ENCODE results near the gene RPP25L.

The RPP25L gene

GRCh38 chr9:34624475-34625185 is 12.7 kb upstream of the RPP25L start:
- no peak overlapping the region for H3K27ac ChIP-seq (ENCODE audit: insufficient read depth in 1 of 2, low read depth in 1 of 2, low read length in 2 of 2, poor library complexity in 1 of 2, severe bottlenecking in 2 of 2)
- WGBS (ENCODE audit: insufficient coverage) = 13% methylated on average over 36 of the region's 39 CpGs
- H3K9me3 ChIP-seq (ENCODE audit: control extremely low read depth in 1 of 5, control insufficient read depth in 4 of 5, insufficient read depth in 2 of 5, low read depth in 1 of 5, low read length in 4 of 5) = peaks cover 0 to 6% (median 0%) of the 10 kb centered on the region in 5 experiments
- no peak for DNase-seq
- H3K36me3 ChIP-seq (ENCODE audit: control insufficient read depth in 4 of 4, insufficient read depth in 4 of 4, low read length in 3 of 4) = no peaks in the 10 kb centered on the region
- ChIA-PET POLR2A (interaction anchor here (0.7 kb wide), 1 partner anchor 11 kb away, joined by 3 read pairs; no protein-coding TSS in a partner anchor), CTCF (interaction anchor here (0.7 to 7.6 kb wide), 6 partner anchors 9 to 26 kb away, joined by 3 to 82 read pairs (median 3); partner anchors contain the start of gene GALT)
- peaks cover 2 to 38% (median 13%) of the 10 kb centered on the region in 4 experiments for H3K4me1 ChIP-seq (ENCODE audit: control extremely low read depth in 1 of 4, control insufficient read depth in 4 of 4, insufficient read depth in 4 of 4, low read length in 3 of 4)
- peaks cover 11 to 87% (median 47%) of the 10 kb centered on the region in 5 experiments for H3K27me3 ChIP-seq (replicated peaks in 2 of 5; ENCODE audit: control insufficient read depth in 4 of 5, insufficient read depth in 5 of 5, low read length in 4 of 5)
- H3K4me3 ChIP-seq (ENCODE audit: control insufficient read depth in 1 of 7, extremely low read depth in 1 of 7, insufficient read depth in 4 of 7, low read depth in 2 of 7, low read length in 6 of 7) = no peak overlapping the region

- peaks cover 5 to 35% (median 13%) of the 10 kb centered on the region in 4 experiments for H3K4me1 ChIP-seq (ENCODE audit: control extremely low read depth in 1 of 4, control insufficient read depth in 4 of 4, insufficient read depth in 4 of 4, low read length in 3 of 4)
- peaks cover 10 to 77% (median 43%) of the 10 kb centered on the region in 5 experiments for H3K27me3 ChIP-seq (replicated peaks in 2 of 5; ENCODE audit: control insufficient read depth in 4 of 5, insufficient read depth in 5 of 5, low read length in 4 of 5)
- peaks cover 0 to 6% (median 0%) of the 10 kb centered on the region in 5 experiments for H3K9me3 ChIP-seq (ENCODE audit: control extremely low read depth in 1 of 5, control insufficient read depth in 4 of 5, insufficient read depth in 2 of 5, low read depth in 1 of 5, low read length in 4 of 5)
- POLR2A ChIA-PET = no interaction called here
- CTCF ChIA-PET = interaction anchor here (0.9 to 7.6 kb wide), 4 partner anchors 8 to 20 kb away, joined by 3 to 82 read pairs (median 19); no protein-coding TSS in a partner anchor
- H3K4me3 ChIP-seq (ENCODE audit: control insufficient read depth in 1 of 7, extremely low read depth in 1 of 7, insufficient read depth in 4 of 7, low read depth in 2 of 7, low read length in 6 of 7) = peak overlapping the region in 3 of 7 experiments; percentile 17 to 54 (median 39)
- DNase-seq = peak in 2 of 3 donors; percentile 43 to 59
- H3K36me3 ChIP-seq (ENCODE audit: control insufficient read depth in 4 of 4, insufficient read depth in 4 of 4, low read length in 3 of 4) = peaks cover 0 to 3% (median 0%) of the 10 kb centered on the region in 4 experiments
- 4% methylated on average over 46 of the region's 63 CpGs for whole genome bisulfite sequencing (ENCODE audit: insufficient coverage)
- H3K27ac ChIP-seq (ENCODE audit: insufficient read depth in 1 of 2, low read depth in 1 of 2, low read length in 2 of 2, poor library complexity in 1 of 2, severe bottlenecking in 2 of 2) = no peak overlapping the region
Measured at GRCh38 chr9:34623374-34624235, 11.7 kb upstream of the RPP25L start.

GRCh38 chr9:34620061-34620994 is 8.4 kb upstream of the RPP25L start, which contains the start of gene DCTN3:
TSS of gene DCTN3 (minus strand) at chr9:34620495. CDS start at chr9:34620464, 31 bp downstream.
- peak; percentile 96 to 98 (median 97) for DNase-seq
- Histone ChIP-seq H3K4me3 (ENCODE audit: control insufficient read depth in 1 of 7, extremely low read depth in 1 of 7, insufficient read depth in 4 of 7, low read depth in 2 of 7, low read length in 6 of 7) (peak within 1 kb of the TSS; percentile 60 to 93 (median 83)), H3K27ac (ENCODE audit: insufficient read depth in 1 of 2, low read depth in 1 of 2, low read length in 2 of 2, poor library complexity in 1 of 2, severe bottlenecking in 2 of 2) (peak within 1 kb of the TSS; percentile 56 to 78), H3K4me1 (ENCODE audit: control extremely low read depth in 1 of 4, control insufficient read depth in 4 of 4, insufficient read depth in 4 of 4, low read length in 3 of 4) (peaks cover 5 to 29% (median 10%) of the 10 kb centered on the region in 4 experiments), H3K36me3 (ENCODE audit: control insufficient read depth in 4 of 4, insufficient read depth in 4 of 4, low read length in 3 of 4) (peaks cover 2 to 26% (median 23%) of the 10 kb centered on the region in 4 experiments), H3K9me3 (ENCODE audit: control extremely low read depth in 1 of 5, control insufficient read depth in 4 of 5, insufficient read depth in 2 of 5, low read depth in 1 of 5, low read length in 4 of 5) (peaks cover 0 to 6% (median 0%) of the 10 kb centered on the region in 5 experiments), H3K27me3 (replicated peaks in 2 of 5; ENCODE audit: control insufficient read depth in 4 of 5, insufficient read depth in 5 of 5, low read length in 4 of 5) (peaks cover 0 to 44% (median 20%) of the 10 kb centered on the region in 5 experiments)
- 5% methylated on average over 40 of the region's 43 CpGs for WGBS (ENCODE audit: insufficient coverage)
- ChIA-PET CTCF (interaction anchor here (0.6 to 7.6 kb wide), 10 partner anchors 9 to 1089 kb away, joined by 3 to 82 read pairs (median 4); partner anchors contain the start of genes ARID3C, CCL27, GALT and SIGMAR1), POLR2A (interaction anchor here (1.1 to 1.2 kb wide), 2 partner anchors 9 to 17 kb away, joined by 3 to 4 read pairs; partner anchors contain the start of genes RPP25L and SIGMAR1)

- Histone ChIP-seq H3K27ac (ENCODE audit: insufficient read depth in 1 of 2, low read depth in 1 of 2, low read length in 2 of 2, poor library complexity in 1 of 2, severe bottlenecking in 2 of 2) (no peak overlapping the region), H3K9me3 (ENCODE audit: control extremely low read depth in 1 of 5, control insufficient read depth in 4 of 5, insufficient read depth in 2 of 5, low read depth in 1 of 5, low read length in 4 of 5) (no peaks in the 10 kb centered on the region), H3K36me3 (ENCODE audit: control insufficient read depth in 4 of 4, insufficient read depth in 4 of 4, low read length in 3 of 4) (peaks cover 2 to 46% (median 35%) of the 10 kb centered on the region in 4 experiments), H3K4me3 (ENCODE audit: control insufficient read depth in 1 of 7, extremely low read depth in 1 of 7, insufficient read depth in 4 of 7, low read depth in 2 of 7, low read length in 6 of 7) (no peak overlapping the region), H3K27me3 (replicated peaks in 2 of 5; ENCODE audit: control insufficient read depth in 4 of 5, insufficient read depth in 5 of 5, low read length in 4 of 5) (no peaks in the 10 kb centered on the region), H3K4me1 (ENCODE audit: control extremely low read depth in 1 of 4, control insufficient read depth in 4 of 4, insufficient read depth in 4 of 4, low read length in 3 of 4) (peaks cover 7 to 35% (median 27%) of the 10 kb centered on the region in 4 experiments)
- CTCF ChIA-PET = interaction anchor here (0.5 to 17.0 kb wide), 5 partner anchors 10 to 175 kb away, joined by 3 to 293 read pairs (median 14); partner anchors contain the start of genes ARID3C and SIGMAR1
- DNase-seq = no peak
- WGBS (ENCODE audit: insufficient coverage) = 100% methylated on average over 1 of the region's 2 CpGs
- POLR2A ChIA-PET = no interaction called here
Measured at GRCh38 chr9:34615132-34615531, 3.2 kb upstream of the RPP25L start.

- 0% methylated on average over 12 of the region's 15 CpGs for WGBS (ENCODE audit: insufficient coverage)
- Histone ChIP-seq H3K27me3 (replicated peaks in 2 of 5; ENCODE audit: control insufficient read depth in 4 of 5, insufficient read depth in 5 of 5, low read length in 4 of 5) (no peaks in the 10 kb centered on the region), H3K4me3 (ENCODE audit: control insufficient read depth in 1 of 7, extremely low read depth in 1 of 7, insufficient read depth in 4 of 7, low read depth in 2 of 7, low read length in 6 of 7) (peak overlapping the region in 6 of 7 experiments; percentile 62 to 93 (median 81)), H3K9me3 (ENCODE audit: control extremely low read depth in 1 of 5, control insufficient read depth in 4 of 5, insufficient read depth in 2 of 5, low read depth in 1 of 5, low read length in 4 of 5) (no peaks in the 10 kb centered on the region), H3K27ac (ENCODE audit: insufficient read depth in 1 of 2, low read depth in 1 of 2, low read length in 2 of 2, poor library complexity in 1 of 2, severe bottlenecking in 2 of 2) (no peak overlapping the region), H3K4me1 (ENCODE audit: control extremely low read depth in 1 of 4, control insufficient read depth in 4 of 4, insufficient read depth in 4 of 4, low read length in 3 of 4) (peaks cover 1 to 26% (median 20%) of the 10 kb centered on the region in 4 experiments), H3K36me3 (ENCODE audit: control insufficient read depth in 4 of 4, insufficient read depth in 4 of 4, low read length in 3 of 4) (peaks cover 2 to 44% (median 29%) of the 10 kb centered on the region in 4 experiments)
- peak; percentile 75 to 80 (median 79) for DNase-seq
- ChIA-PET POLR2A (no interaction called here), CTCF (interaction anchor here (0.7 to 17.0 kb wide), 10 partner anchors 8 to 65 kb away, joined by 3 to 293 read pairs (median 4); partner anchors contain the start of genes ARID3C, GALT and SIGMAR1)
Measured at GRCh38 chr9:34612788-34613390, 992 bp upstream of the RPP25L start.
